Effector memory CD4-positive, alpha-beta T cell (primary cell): ENCODE results near the gene KIFC3.

ENCODE experiments used
- DNase-seq, 3 donors: peaks; one replicate each; pipeline ENCODE4 v3.0.0-alpha.2; 2020
- H3K27ac ChIP-seq: 2 replicates; pipeline ENCODE4 v1.7.0; 2013; ENCODE audit warnings: mild to moderate bottlenecking, low read length, moderate library complexity; ENCODE audit not compliant: insufficient read depth, poor library complexity, severe bottlenecking
- H3K27me3 ChIP-seq: replicated peaks from 2 replicates; pipeline ENCODE4 v1.7.0; 2013; ENCODE audit warnings: mild to moderate bottlenecking, low read length; ENCODE audit not compliant: insufficient read depth, control insufficient read depth, poor library complexity, severe bottlenecking
- H3K36me3 ChIP-seq: 2 replicates; pipeline ENCODE4 v1.7.0; 2013; ENCODE audit warnings: mild to moderate bottlenecking, low read length, moderate library complexity; ENCODE audit not compliant: control insufficient read depth, insufficient read depth
- H3K4me1 ChIP-seq: 2 replicates; pipeline ENCODE4 v1.7.0; 2013; ENCODE audit warnings: low read length, mild to moderate bottlenecking; ENCODE audit not compliant: control insufficient read depth, insufficient read depth, poor library complexity, severe bottlenecking
- H3K4me3 ChIP-seq: 2 replicates; pipeline ENCODE4 v1.7.0; 2013; ENCODE audit warnings: low read length, low read depth, mild to moderate bottlenecking; ENCODE audit not compliant: insufficient read depth, poor library complexity, severe bottlenecking
- H3K9me3 ChIP-seq: 2 replicates; pipeline ENCODE4 v1.7.0; 2013; ENCODE audit warnings: mild to moderate bottlenecking, low read length, moderate library complexity; ENCODE audit not compliant: control insufficient read depth

Gene KIFC3

GRCh38 chr16:57804111-57804837 lies 2.0 kb upstream of the KIFC3 start:
- H3K36me3 ChIP-seq = no peaks in the 10 kb centered on the region
- H3K4me1 ChIP-seq = peaks cover 7% of the 10 kb centered on the region

DNA sequence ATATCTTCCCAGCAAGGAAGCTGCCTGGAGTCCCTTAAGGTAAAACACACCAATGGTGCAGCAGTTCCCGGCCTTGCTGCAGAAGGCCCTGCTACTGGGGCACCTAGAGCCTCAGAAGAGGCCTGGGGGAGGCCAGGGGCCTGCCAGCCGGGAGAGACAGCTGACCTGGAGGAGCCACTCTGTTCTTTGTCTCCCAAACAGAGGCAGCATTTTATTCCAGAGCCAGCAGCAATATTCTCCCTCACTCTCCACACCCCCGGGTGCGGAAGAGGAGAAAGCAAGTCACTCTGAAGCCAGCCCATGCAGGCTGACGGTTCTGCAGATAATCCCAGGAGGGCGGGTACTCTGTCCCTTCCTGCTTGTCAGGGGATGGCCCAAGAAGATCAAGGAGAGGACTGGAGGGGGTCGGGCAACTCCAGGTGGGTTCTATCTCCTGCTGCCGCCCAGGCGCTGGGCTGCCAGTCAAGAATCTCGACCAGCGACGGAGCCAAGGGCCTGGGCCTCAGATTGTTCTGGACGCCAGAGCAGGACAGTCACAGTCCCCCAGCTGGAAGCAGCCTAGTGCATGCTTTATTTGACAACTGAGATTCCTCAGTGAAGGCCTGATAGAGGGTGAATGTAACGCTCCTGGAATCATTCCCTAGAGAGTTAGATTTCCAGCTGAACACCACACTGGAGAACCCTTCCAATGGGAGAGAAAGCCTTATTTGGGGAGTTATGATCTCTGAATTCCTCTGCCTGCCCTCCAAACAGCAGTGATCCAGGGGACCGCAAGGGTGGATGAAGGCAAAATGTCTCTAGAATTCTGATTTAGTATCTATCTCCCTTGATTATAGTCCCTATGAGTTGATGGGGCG lies 1.1 kb upstream of the KIFC3 start:
- H3K27me3 ChIP-seq = no peaks in the 10 kb centered on the region
- peaks cover 8% of the 10 kb centered on the region for H3K4me1 ChIP-seq
- DNase-seq = no peak
- no peak overlapping the region for H3K27ac ChIP-seq
- H3K36me3 ChIP-seq = no peaks in the 10 kb centered on the region
- H3K4me3 ChIP-seq = no peak overlapping the region
- no peaks in the 10 kb centered on the region for H3K9me3 ChIP-seq

More at GRCh38 chr16:57804111-57804837, 2.0 kb upstream of the KIFC3 start:
- Histone ChIP-seq H3K9me3 (no peaks in the 10 kb centered on the region), H3K27ac (no peak overlapping the region), H3K4me3 (no peak overlapping the region), H3K27me3 (no peaks in the 10 kb centered on the region)
- DNase-seq = no peak

DNA sequence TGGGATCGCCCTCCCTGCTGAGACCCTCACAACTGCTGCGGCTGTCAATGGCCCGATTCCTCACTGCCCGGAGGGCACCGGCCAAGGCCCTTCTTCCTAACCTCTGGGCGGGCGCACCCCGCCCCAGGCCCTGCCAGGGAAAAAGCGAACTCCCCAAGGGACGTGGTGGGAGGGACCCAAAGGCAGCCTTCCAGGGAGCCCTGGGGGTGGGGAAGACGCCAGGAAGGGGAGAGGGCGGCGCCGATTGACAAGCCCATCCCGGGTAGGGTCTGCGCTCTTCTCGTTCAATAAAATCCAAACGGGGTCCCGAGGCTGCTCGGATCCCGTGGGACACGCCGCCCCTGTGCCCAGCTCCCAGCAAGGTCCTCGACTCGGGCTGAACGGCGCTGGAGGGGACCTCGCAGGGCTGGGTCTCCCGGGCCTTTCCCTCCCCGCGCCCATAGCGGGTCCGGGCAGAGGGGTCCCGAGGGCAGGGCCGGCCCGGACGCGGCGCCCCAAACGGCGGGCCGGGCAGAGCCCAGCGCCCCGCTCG lies 416 bp downstream of the KIFC3 start:
- Histone ChIP-seq H3K4me3 (no peak overlapping the region), H3K27me3 (no peaks in the 10 kb centered on the region), H3K27ac (no peak overlapping the region), H3K9me3 (no peaks in the 10 kb centered on the region), H3K36me3 (no peaks in the 10 kb centered on the region), H3K4me1 (peaks cover 8% of the 10 kb centered on the region)
- DNase-seq = no peak

GRCh38 chr16:57801098-57801808 lies 1.0 kb downstream of the KIFC3 start:
- DNase-seq = no peak
- H3K27me3 ChIP-seq = no peaks in the 10 kb centered on the region
- no peak overlapping the region for H3K4me3 ChIP-seq
- no peaks in the 10 kb centered on the region for H3K36me3 ChIP-seq
- no peaks in the 10 kb centered on the region for H3K9me3 ChIP-seq
- no peak overlapping the region for H3K27ac ChIP-seq
- H3K4me1 ChIP-seq = peaks cover 8% of the 10 kb centered on the region

- no peak overlapping the region for H3K27ac ChIP-seq
- no peaks in the 10 kb centered on the region for H3K27me3 ChIP-seq
- H3K4me3 ChIP-seq = no peak overlapping the region
These were observed 1.8 kb downstream of the KIFC3 start for GRCh38 chr16:57800200-57801097.

GRCh38 chr16:57799600-57800199 lies 2.6 kb downstream of the KIFC3 start:
- no peak overlapping the region for H3K27ac ChIP-seq
- H3K36me3 ChIP-seq = no peaks in the 10 kb centered on the region
- no peaks in the 10 kb centered on the region for H3K27me3 ChIP-seq
- H3K9me3 ChIP-seq = no peaks in the 10 kb centered on the region
- DNase-seq = no peak
- no peak overlapping the region for H3K4me3 ChIP-seq
- peaks cover 8% of the 10 kb centered on the region for H3K4me1 ChIP-seq

More at GRCh38 chr16:57800200-57801097, 1.8 kb downstream of the KIFC3 start:
- no peaks in the 10 kb centered on the region for H3K9me3 ChIP-seq
- H3K4me1 ChIP-seq = peaks cover 8% of the 10 kb centered on the region
- no peak for DNase-seq
- no peaks in the 10 kb centered on the region for H3K36me3 ChIP-seq

- H3K27me3 ChIP-seq = no peaks in the 10 kb centered on the region
- no peaks in the 10 kb centered on the region for H3K36me3 ChIP-seq
- DNase-seq = no peak
- H3K4me1 ChIP-seq = peaks cover 8% of the 10 kb centered on the region
- H3K9me3 ChIP-seq = no peaks in the 10 kb centered on the region
- H3K4me3 ChIP-seq = no peak overlapping the region
- H3K27ac ChIP-seq = no peak overlapping the region
These were observed 3.2 kb downstream of the KIFC3 start for GRCh38 chr16:57798953-57799599.

GRCh38 chr16:57798267-57798810 lies 4.0 kb downstream of the KIFC3 start:
- Histone ChIP-seq H3K27me3 (no peaks in the 10 kb centered on the region), H3K36me3 (no peaks in the 10 kb centered on the region), H3K4me3 (no peak overlapping the region), H3K4me1 (peaks cover 8% of the 10 kb centered on the region), H3K9me3 (no peaks in the 10 kb centered on the region), H3K27ac (no peak overlapping the region)
- DNase-seq = no peak
